T-cell (primary cell): ENCODE measurements around the gene SHOC2. TPM values are rescaled to one million over a fixed set of nuclear protein-coding genes. Genes with fewer than 3 reads are reported as not detected.

Experiments
- ATAC-seq, 4 experiments: fragments of 200-7000 bp in 3 of 4; fragments of 150-1000 bp in 1 of 4; cut with Tn5 transposase; replicated peaks in 1 of 4; 1 replicate in 3 of 4; 2 replicates in 1 of 4; pipeline ENCODE4 v1.10.0; 2021; ENCODE audit warnings: moderate library complexity in 3 of 4, mild to moderate bottlenecking in 2 of 4, moderate number of reproducible peaks in 1 of 4
- CTCF ChIA-PET, 2 donors: fragments of 300-600 bp; sonication (Branson Sonifier 250); formaldehyde crosslinking; loops; one replicate each; lab custom pipeline; 2022; ENCODE audit warnings: antibody characterized with exemption in 2 of 2; lab: Charles Lee
- POLR2A ChIA-PET, 2 donors: fragments of 300-600 bp; sonication (Branson Sonifier 250); formaldehyde crosslinking; loops; one replicate each; lab custom pipeline; 2022; ENCODE audit warnings: antibody characterized with exemption in 2 of 2; lab: Charles Lee
- DNase-seq, 35 experiments: peaks; one replicate each; pipeline versions ENCODE4 v3.0.0 to v3.0.0-alpha.2; 2013 to 2023
- H3K27ac ChIP-seq: one replicate; pipeline ENCODE4 v1.5.1; 2013; ENCODE audit warnings: low read length
- H3K27me3 ChIP-seq, 2 experiments: replicated peaks in 1 of 2; 1 replicate in 1 of 2; 2 replicates in 1 of 2; pipeline versions ENCODE4 v1.6.1 to v1.7.0; 2013; ENCODE audit warnings: low read length in 1 of 2, mixed read lengths in 1 of 2; ENCODE audit not compliant: control insufficient read depth in 2 of 2, insufficient read depth in 2 of 2; ENCODE audit errors: extremely low read depth in 1 of 2
- H3K36me3 ChIP-seq, 2 donors: 1 replicate in 1 of 2; 2 replicates in 1 of 2; pipeline versions ENCODE4 v1.6.1 to v1.7.0; 2013; ENCODE audit warnings: low read length in 1 of 2; ENCODE audit not compliant: control insufficient read depth in 2 of 2, insufficient read depth in 1 of 2; ENCODE audit errors: extremely low read depth in 1 of 2
- H3K4me1 ChIP-seq, 2 experiments: 1 replicate in 1 of 2; 2 replicates in 1 of 2; pipeline versions ENCODE4 v1.6.1 to v1.7.0; 2013; ENCODE audit warnings: low read length in 2 of 2, mixed read lengths in 1 of 2; ENCODE audit not compliant: insufficient read depth in 2 of 2, control insufficient read depth in 1 of 2; ENCODE audit errors: extremely low read depth in 1 of 2
- H3K4me3 ChIP-seq, 2 donors: 1 replicate in 1 of 2; 2 replicates in 1 of 2; pipeline versions ENCODE4 v1.5.1 to v1.7.0; 2013; ENCODE audit warnings: mild to moderate bottlenecking in 2 of 2, low read length in 1 of 2, moderate library complexity in 1 of 2; ENCODE audit not compliant: control insufficient read depth in 1 of 2; ENCODE audit errors: extremely low read depth in 1 of 2
- H3K9me3 ChIP-seq: 2 replicates; pipeline ENCODE4 v1.7.0; 2013
- H3K27ac Mint-ChIP-seq, 2 donors: one replicate each; pipeline ENCODE4 v1.8.0; 2020 to 2021; ENCODE audit warnings: mild to moderate bottlenecking in 2 of 2, mixed read lengths in 2 of 2
- H3K27me3 Mint-ChIP-seq, 2 donors: one replicate each; pipeline ENCODE4 v1.8.0; 2021 to 2022; ENCODE audit warnings: mixed read lengths in 2 of 2
- H3K36me3 Mint-ChIP-seq: one replicate; pipeline ENCODE4 v1.8.0; 2021; ENCODE audit warnings: mixed read lengths
- H3K4me1 Mint-ChIP-seq, 3 donors: one replicate each; pipeline ENCODE4 v1.8.0; 2020 to 2022; ENCODE audit warnings: mixed read lengths in 3 of 3, mild to moderate bottlenecking in 1 of 3
- H3K4me3 Mint-ChIP-seq, 3 donors: one replicate each; pipeline ENCODE4 v1.8.0; 2020 to 2022; ENCODE audit warnings: mild to moderate bottlenecking in 3 of 3, mixed read lengths in 3 of 3, moderate library complexity in 3 of 3
- H3K9me3 Mint-ChIP-seq, 3 donors: one replicate each; pipeline ENCODE4 v1.8.0; 2020 to 2022; ENCODE audit warnings: mixed read lengths in 3 of 3
- WGBS: methylation state at CpG from one replicate; pipeline ENCODE4 v1.1.5; 2013; ENCODE audit warnings: missing lambda C conversion rate; ENCODE audit not compliant: insufficient coverage; 5-methylcytosine and 5-hydroxymethylcytosine counted together
- total RNA-seq, 35 experiments: library from RNA in 6 of 35; stranded (reverse) in 6 of 35; fragments of 120-200 nt in 1 of 35; gene quantifications; one replicate each; pipeline versions ENCODE4 v1.2.1 to v1.2.4 and lab custom pipeline; 2013 to 2026

The SHOC2 gene
- total RNA-seq, 5 donors from 2014 or later (not counting 1 experiment from before 2014, with no cell fraction given): 53.3 to 65.1 (median 54.0) TPM

DNA sequence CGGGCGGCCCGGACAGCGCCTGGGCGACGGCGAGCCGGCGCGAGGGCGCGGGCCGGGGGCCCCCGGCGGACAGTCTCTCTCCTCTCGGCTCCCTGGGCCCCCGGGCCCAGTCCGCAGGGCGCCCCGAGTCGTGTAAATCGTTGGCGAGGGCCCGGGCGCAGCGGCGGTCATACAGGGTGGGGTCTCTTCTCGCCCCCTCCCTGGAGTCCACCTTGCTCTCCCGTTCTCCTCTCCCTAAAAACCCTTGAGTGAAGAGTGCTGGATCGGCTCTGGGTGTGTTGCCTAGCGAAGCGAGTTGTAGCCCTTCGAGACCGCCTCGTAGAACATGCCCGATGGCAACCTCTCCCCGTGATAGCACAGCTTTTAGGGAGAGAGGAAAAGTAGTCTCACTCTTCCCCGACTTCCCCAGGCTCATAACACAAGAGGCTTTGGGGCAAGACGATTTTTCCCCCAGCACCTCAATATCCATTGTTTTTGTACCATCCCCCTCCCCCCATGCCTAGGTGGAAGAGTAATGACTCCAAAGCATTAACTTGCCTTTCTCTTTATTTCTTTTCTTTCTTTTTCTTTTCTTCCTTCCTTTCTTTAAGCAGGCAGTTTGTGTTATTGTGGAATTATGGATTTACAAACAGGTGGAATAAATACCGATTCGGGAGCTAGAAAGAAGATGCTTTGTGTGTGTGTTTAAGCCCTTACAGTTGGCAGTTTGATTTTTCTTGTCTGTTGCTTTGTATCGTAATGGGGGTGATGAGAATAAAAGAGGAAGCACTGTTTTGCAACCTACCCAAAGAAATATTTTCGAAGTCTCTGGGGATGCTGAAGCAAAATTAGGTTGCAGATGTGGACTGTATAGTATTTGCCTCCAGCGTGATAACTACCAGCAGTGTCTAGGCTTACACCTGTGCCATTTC lies 822 bp downstream of the SHOC2 start:
- Mint-ChIP-seq H3K4me3 (peak overlapping the region; percentile 87 to 99 (median 98)), H3K27ac (peak overlapping the region; percentile 84 to 92), H3K36me3 (peaks cover 11% of the 10 kb centered on the region), H3K4me1 (peaks cover 48 to 61% (median 61%) of the 10 kb centered on the region in 3 donors), H3K27me3 (no peaks in the 10 kb centered on the region), H3K9me3 (no peaks in the 10 kb centered on the region)
- peaks cover 2 to 4% of the 10 kb centered on the region in 2 donors for H3K36me3 ChIP-seq
- peak overlapping the region; percentile 55 for H3K27ac ChIP-seq
- DNase-seq: peak in 10 of 35 experiments; percentile 3 to 41 (median 10)
- no peak for ATAC-seq
- peak overlapping the region; percentile 77 to 81 for H3K4me3 ChIP-seq
- 0% methylated on average over 9 of the region's 44 CpGs for WGBS
- CTCF ChIA-PET: interaction anchor here in 1 of 2 donors (1.0 kb wide), 1 partner anchor 25 kb away, joined by 3 read pairs; no protein-coding TSS in a partner anchor
- POLR2A ChIA-PET: interaction anchor here (0.6 to 3.8 kb wide), 2 partner anchors 23 to 324 kb away, joined by 9 to 29 read pairs; no protein-coding TSS in a partner anchor
- no peaks in the 10 kb centered on the region for H3K27me3 ChIP-seq
- no peaks in the 10 kb centered on the region for H3K9me3 ChIP-seq
- peaks cover 6 to 21% of the 10 kb centered on the region in 2 experiments for H3K4me1 ChIP-seq

DNA sequence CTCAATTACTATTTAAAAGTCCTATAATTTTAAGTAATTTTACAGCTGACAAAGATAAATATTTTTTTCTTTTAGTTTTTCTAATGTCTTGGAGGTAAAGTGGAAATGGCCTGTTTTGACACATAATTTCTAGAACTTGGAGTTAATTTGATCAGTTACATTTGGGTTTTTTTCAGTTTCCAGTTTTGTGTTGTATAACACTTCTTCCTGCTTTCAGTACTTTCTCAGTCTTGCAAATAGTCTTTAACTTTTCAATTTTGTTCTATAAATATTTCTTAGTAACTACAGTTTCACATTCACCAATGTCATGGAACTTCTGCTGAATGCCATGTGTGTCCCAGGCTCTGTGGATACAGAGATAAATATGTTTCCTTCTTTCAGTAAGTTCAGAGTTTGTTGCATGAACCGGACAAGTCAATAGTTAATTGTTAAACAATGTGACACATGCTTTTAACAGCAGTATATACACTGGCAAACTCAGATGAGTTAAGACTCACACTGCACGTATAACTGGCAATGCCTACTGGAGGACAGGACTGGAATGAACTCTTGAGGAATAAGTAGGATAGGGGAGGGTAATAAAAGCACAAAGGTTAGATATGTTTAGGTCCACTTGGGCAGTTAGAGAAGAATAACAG lies 4.6 kb downstream of the SHOC2 start:
- no CpG with 5 or more reads among the region's 2 CpGs for WGBS
- peaks cover 59 to 64% (median 64%) of the 10 kb centered on the region in 3 donors for H3K4me1 Mint-ChIP-seq
- no peak for DNase-seq
- POLR2A ChIA-PET: no interaction called here
- Histone ChIP-seq H3K9me3 (no peaks in the 10 kb centered on the region), H3K4me1 (peaks cover 6 to 22% of the 10 kb centered on the region in 2 experiments), H3K36me3 (no peaks in the 10 kb centered on the region), H3K27ac (no peak overlapping the region), H3K4me3 (no peak overlapping the region), H3K27me3 (no peaks in the 10 kb centered on the region)
- H3K9me3 Mint-ChIP-seq: no peaks in the 10 kb centered on the region
- peaks cover 10% of the 10 kb centered on the region for H3K36me3 Mint-ChIP-seq
- H3K4me3 Mint-ChIP-seq: no peak overlapping the region
- no peaks in the 10 kb centered on the region for H3K27me3 Mint-ChIP-seq
- CTCF ChIA-PET: interaction anchor here (0.6 to 0.7 kb wide), 2 partner anchors 356 to 417 kb away, joined by 3 to 13 read pairs; no protein-coding TSS in a partner anchor
- no peak for ATAC-seq
- H3K27ac Mint-ChIP-seq: no peak overlapping the region

DNA sequence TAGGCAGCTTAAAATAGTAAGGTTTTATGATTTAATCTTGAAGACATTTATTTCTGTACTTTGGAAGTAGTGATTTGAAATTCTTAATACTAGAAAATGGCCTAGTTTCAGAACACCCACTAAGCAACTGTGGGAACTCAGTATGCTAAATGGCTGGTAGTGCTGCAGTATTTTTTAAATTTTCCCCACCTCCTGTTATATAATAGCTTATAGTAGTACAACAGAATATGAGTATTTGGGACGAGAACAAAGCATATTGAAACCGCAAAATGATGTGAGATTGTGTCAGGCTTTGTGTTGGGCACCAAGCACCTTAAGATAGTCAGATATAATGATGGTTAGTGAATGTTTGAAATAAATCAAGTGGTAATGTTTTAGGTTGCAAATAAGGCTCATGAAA lies 8.1 kb downstream of the SHOC2 start:
- H3K27me3 Mint-ChIP-seq: no peaks in the 10 kb centered on the region
- ATAC-seq (no peak), DNase-seq (no peak)
- no peaks in the 10 kb centered on the region for H3K9me3 Mint-ChIP-seq
- CTCF ChIA-PET: interaction anchor here (0.5 to 1.9 kb wide), 4 partner anchors 9 to 370 kb away, joined by 3 to 14 read pairs (median 4); partner anchors contain the start of gene BBIP1 (in 1 of the 2)
- POLR2A ChIA-PET: interaction anchor here (0.5 to 0.6 kb wide), 2 partner anchors 26 to 826 kb away, joined by 3 to 7 read pairs; no protein-coding TSS in a partner anchor
- peaks cover 3 to 13% of the 10 kb centered on the region in 2 experiments for H3K4me1 ChIP-seq
- no peaks in the 10 kb centered on the region for H3K9me3 ChIP-seq
- H3K36me3 Mint-ChIP-seq: peaks cover 10% of the 10 kb centered on the region
- no peak overlapping the region for H3K4me3 Mint-ChIP-seq
- no peak overlapping the region for H3K27ac ChIP-seq
- no peak overlapping the region for H3K27ac Mint-ChIP-seq
- no CpG with 5 or more reads among the region's 2 CpGs for WGBS
- H3K36me3 ChIP-seq: no peaks in the 10 kb centered on the region
- no peaks in the 10 kb centered on the region for H3K27me3 ChIP-seq
- H3K4me1 Mint-ChIP-seq: peaks cover 45 to 46% (median 46%) of the 10 kb centered on the region in 3 donors
- no peak overlapping the region for H3K4me3 ChIP-seq

DNA sequence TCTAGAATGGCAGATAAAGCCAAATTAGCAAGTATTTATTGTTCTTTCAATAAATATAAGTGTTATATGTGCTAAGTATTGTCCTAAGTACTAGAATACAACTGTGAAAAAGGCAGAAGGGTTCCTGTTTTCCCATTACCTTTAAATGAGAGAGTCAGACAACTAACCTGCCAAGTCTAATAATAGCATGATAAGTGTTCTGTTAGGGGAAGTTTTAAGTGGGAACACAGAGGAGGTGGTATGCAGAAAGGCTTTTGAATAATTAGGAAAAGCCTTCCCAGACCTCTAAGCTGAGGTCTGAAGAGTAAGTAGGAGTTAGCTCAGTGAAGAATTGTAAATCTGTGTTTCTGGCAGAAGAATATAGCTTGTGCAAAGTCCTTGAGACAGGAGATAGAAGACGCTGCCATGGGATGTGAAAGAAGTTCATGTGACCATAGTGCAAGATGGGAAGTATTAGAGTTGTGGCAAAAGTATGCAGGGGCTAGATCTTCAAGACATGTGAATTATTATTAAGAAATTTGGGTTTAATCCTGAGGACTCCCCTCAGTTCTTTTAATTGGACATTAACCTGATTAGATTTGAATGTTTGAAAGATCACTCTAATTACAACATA lies 12.5 kb downstream of the SHOC2 start:
- H3K9me3 Mint-ChIP-seq: no peaks in the 10 kb centered on the region
- peaks cover 6 to 9% of the 10 kb centered on the region in 2 experiments for H3K4me1 ChIP-seq
- CTCF ChIA-PET: no interaction called here
- no peaks in the 10 kb centered on the region for H3K36me3 ChIP-seq
- no peak for ATAC-seq
- no peak overlapping the region for H3K27ac Mint-ChIP-seq
- no peak overlapping the region for H3K27ac ChIP-seq
- WGBS: 100% methylated on average over 1 of the region's 1 CpG
- no peak overlapping the region for H3K4me3 ChIP-seq
- H3K4me1 Mint-ChIP-seq: peaks cover 36 to 39% (median 38%) of the 10 kb centered on the region in 3 donors
- no peaks in the 10 kb centered on the region for H3K9me3 ChIP-seq
- H3K4me3 Mint-ChIP-seq: no peak overlapping the region
- H3K27me3 ChIP-seq: no peaks in the 10 kb centered on the region
- POLR2A ChIA-PET: no interaction called here
- no peaks in the 10 kb centered on the region for H3K27me3 Mint-ChIP-seq
- no peak for DNase-seq
- peaks cover 5% of the 10 kb centered on the region for H3K36me3 Mint-ChIP-seq

DNA sequence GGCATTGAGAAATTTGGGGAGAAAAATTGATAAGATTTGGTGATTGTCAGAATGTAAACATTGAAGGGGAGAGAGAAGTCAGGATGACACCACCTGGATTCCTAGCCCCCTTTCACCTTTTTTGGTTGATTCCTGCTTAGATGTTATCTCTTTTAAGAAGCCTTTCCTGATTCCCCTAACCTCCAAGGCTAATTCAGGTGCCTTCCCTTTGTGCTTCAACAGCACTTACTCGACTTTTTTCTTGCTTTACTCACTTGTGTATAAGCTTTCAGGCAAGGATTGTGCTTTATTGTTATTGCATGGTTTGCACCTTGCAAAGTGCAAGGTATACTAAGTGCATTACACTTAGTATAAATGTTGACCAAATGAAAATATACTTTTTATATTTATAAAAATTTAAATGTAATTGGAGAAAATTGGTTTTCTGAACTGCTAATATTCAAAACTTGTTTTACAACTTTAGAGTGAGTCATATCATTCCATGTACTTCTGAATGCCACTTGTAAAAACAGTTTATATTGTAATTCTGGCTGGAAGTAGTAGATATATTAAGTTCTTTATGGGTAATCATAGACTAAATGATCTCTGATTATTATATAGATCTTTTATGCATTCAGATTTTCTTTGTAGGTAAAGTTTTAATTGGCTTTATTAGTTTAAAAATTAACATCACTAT lies 13.2 kb downstream of the SHOC2 start:
- ATAC-seq (no peak), DNase-seq (no peak)
- Histone ChIP-seq H3K36me3 (no peaks in the 10 kb centered on the region), H3K27me3 (no peaks in the 10 kb centered on the region), H3K4me3 (no peak overlapping the region), H3K27ac (no peak overlapping the region), H3K4me1 (peaks cover 6 to 11% of the 10 kb centered on the region in 2 experiments), H3K9me3 (no peaks in the 10 kb centered on the region)
- Mint-ChIP-seq H3K9me3 (no peaks in the 10 kb centered on the region), H3K27me3 (no peaks in the 10 kb centered on the region), H3K27ac (peak overlapping the region in 1 of 2 donors; percentile 36), H3K36me3 (peaks cover 9% of the 10 kb centered on the region), H3K4me3 (no peak overlapping the region), H3K4me1 (peaks cover 33 to 41% (median 38%) of the 10 kb centered on the region in 3 donors)
- no CpG with 5 or more reads among the region's 1 CpG for WGBS
- ChIA-PET POLR2A (no interaction called here), CTCF (interaction anchor here in 1 of 2 donors (0.5 kb wide), 1 partner anchor 24 kb away, joined by 3 read pairs; no protein-coding TSS in a partner anchor)
